Activated B cell treated with CpG ODN at 0.5 μM for 24 hours (primary cell): ENCODE results near the gene FGF12. TPM values are rescaled to one million over a fixed set of nuclear protein-coding genes. Genes with fewer than 3 reads are reported as not detected.

ENCODE experiments used
- ATAC-seq: fragments of 200-7000 bp; cut with Tn5 transposase; one replicate; pipeline ENCODE4 v1.10.0; 2021; ENCODE audit warnings: low read depth, mild to moderate bottlenecking, moderate library complexity
- CTCF ChIA-PET: fragments of 350-600 bp; sonication (Branson Sonifier 250); formaldehyde crosslinking; loops from one replicate; lab custom pipeline; 2021; ENCODE audit warnings: antibody characterized with exemption; lab: Charles Lee
- POLR2A ChIA-PET: fragments of 350-600 bp; sonication (Branson Sonifier 250); formaldehyde crosslinking; loops from one replicate; lab custom pipeline; 2021; ENCODE audit warnings: antibody characterized with exemption; lab: Charles Lee
- DNase-seq: peaks from one replicate; pipeline ENCODE4 v3.0.0; 2022
- H3K27ac Mint-ChIP-seq: one replicate; pipeline ENCODE4 v1.8.0; 2020; ENCODE audit warnings: mixed read lengths
- H3K27me3 Mint-ChIP-seq: one replicate; pipeline ENCODE4 v1.8.0; 2021; ENCODE audit warnings: mixed read lengths
- H3K36me3 Mint-ChIP-seq: one replicate; pipeline ENCODE4 v1.8.0; 2021; ENCODE audit warnings: low read depth, mixed read lengths
- H3K4me1 Mint-ChIP-seq: one replicate; pipeline ENCODE4 v1.8.0; 2021; ENCODE audit warnings: mixed read lengths
- H3K4me3 Mint-ChIP-seq: one replicate; pipeline ENCODE4 v1.8.0; 2020; ENCODE audit warnings: mild to moderate bottlenecking, mixed read lengths
- H3K9me3 Mint-ChIP-seq: one replicate; pipeline ENCODE4 v1.8.0; 2020; ENCODE audit warnings: mixed read lengths
- CTCF ChIP-seq: fragments of 200-600 bp; IDR thresholded peaks from one replicate; pipeline ENCODE4 v1.8.0; 2022; ENCODE audit warnings: antibody characterized with exemption, mild to moderate bottlenecking
- intact Hi-C: fragments of 100-400 bp; cut with micrococcal nuclease; formaldehyde crosslinking; loops from one replicate; pipeline ENCODE4 v1.15.1; 2024
- total RNA-seq: library from RNA; stranded (reverse); gene quantifications from 2 replicates; pipeline ENCODE4 v1.2.3, GENCODE V29; 2022

The FGF12 gene
- total RNA-seq, 1 donor from 2014 or later, result not detected

- no peak for TF ChIP-seq CTCF
- no peaks in the 10 kb centered on the region for H3K4me1 Mint-ChIP-seq
- DNase-seq, result no peak
- no peak overlapping the region for H3K4me3 Mint-ChIP-seq
- ATAC-seq, result no peak
- ChIA-PET POLR2A (no interaction called here), CTCF (no interaction called here)
- H3K27ac Mint-ChIP-seq, result no peak overlapping the region
- peaks cover 4% of the 10 kb centered on the region for H3K27me3 Mint-ChIP-seq
- no peaks in the 10 kb centered on the region for H3K36me3 Mint-ChIP-seq
- intact Hi-C loops, result no loop called here
- H3K9me3 Mint-ChIP-seq, result no peaks in the 10 kb centered on the region
Observed at GRCh38 chr3:192366916-192367315, 360.4 kb downstream of the FGF12 start.

DNA sequence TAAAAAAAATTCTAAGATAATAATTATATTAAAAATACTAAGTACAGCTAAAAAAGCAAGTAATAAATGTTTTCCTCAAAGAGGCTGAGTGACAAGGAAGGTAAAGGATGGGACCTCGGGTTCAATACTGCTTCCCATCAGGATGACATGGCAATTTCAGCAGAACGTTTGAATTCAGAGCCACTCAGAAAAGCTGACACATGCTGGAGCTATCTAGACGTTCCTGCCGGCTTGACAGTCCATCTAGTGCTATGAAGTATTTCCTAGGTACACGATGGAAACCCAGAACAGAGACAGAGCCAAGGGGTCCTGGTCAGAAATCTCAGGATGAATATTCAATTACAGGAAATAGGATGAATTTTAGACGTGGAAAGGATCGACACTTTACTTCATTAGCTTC is 361.8 kb downstream of the FGF12 start:
- Mint-ChIP-seq H3K9me3 (no peaks in the 10 kb centered on the region), H3K27ac (no peak overlapping the region), H3K4me1 (no peaks in the 10 kb centered on the region), H3K4me3 (no peak overlapping the region), H3K27me3 (peaks cover 4% of the 10 kb centered on the region), H3K36me3 (no peaks in the 10 kb centered on the region)
- no peak for ATAC-seq
- CTCF ChIA-PET, result no interaction called here
- DNase-seq, result no peak
- POLR2A ChIA-PET, result no interaction called here
- TF ChIP-seq CTCF, result no peak
- intact Hi-C loops, result no loop called here

DNA sequence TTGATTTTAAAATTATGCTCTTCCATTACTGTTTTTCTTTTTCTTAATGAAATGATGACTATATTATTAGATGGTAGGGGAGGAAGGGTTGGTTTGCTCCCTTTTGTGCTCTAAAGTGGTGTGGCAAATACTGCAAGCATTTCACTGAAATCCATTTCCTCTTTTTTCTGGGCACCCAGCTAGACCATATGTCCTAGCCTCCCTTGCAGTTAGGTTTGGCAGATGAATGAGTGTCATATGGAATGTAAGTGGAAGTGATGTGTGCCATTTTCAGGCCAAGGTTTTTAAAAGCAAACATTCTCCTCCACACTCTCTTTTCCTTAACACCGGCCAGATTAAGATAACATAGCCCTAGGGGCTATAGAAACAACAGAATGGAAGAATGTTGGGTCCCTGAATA is 363.0 kb downstream of the FGF12 start:
- no peak for DNase-seq
- H3K27me3 Mint-ChIP-seq, result peaks cover 4% of the 10 kb centered on the region
- intact Hi-C loops, result no loop called here
- no peak for ATAC-seq
- no peaks in the 10 kb centered on the region for H3K4me1 Mint-ChIP-seq
- H3K27ac Mint-ChIP-seq, result no peak overlapping the region
- H3K4me3 Mint-ChIP-seq, result no peak overlapping the region
- no peaks in the 10 kb centered on the region for H3K36me3 Mint-ChIP-seq
- ChIA-PET CTCF (no interaction called here), POLR2A (no interaction called here)
- no peaks in the 10 kb centered on the region for H3K9me3 Mint-ChIP-seq
- TF ChIP-seq CTCF, result no peak

DNA sequence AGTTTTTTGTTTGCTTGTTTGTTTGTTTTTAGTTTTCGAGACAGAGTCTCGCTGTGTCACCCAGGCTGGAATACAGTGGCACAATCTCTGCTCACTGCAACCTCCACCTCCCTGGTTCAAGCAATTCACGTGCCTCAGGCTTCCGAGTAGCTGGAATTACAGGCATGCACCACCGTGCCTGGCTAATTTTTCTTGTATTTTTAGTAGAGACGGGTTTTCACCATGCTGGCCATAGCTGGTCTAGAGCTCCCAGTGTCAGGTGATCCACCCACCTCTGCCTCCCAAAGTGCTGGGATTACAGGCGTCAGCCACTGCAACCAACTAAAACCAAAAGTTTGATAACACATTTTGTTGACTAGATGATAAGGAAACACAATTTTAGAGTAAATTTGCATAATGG is 372.7 kb downstream of the FGF12 start:
- no peak overlapping the region for H3K4me3 Mint-ChIP-seq
- no peak for TF ChIP-seq CTCF
- H3K27ac Mint-ChIP-seq, result no peak overlapping the region
- POLR2A ChIA-PET, result no interaction called here
- H3K9me3 Mint-ChIP-seq, result no peaks in the 10 kb centered on the region
- no peaks in the 10 kb centered on the region for H3K27me3 Mint-ChIP-seq
- H3K36me3 Mint-ChIP-seq, result no peaks in the 10 kb centered on the region
- DNase-seq, result no peak
- CTCF ChIA-PET, result no interaction called here
- intact Hi-C loops, result no loop called here
- H3K4me1 Mint-ChIP-seq, result no peaks in the 10 kb centered on the region
- ATAC-seq, result no peak

GRCh38 chr3:192352142-192352541 is 375.2 kb downstream of the FGF12 start:
- DNase-seq, result no peak

More at GRCh38 chr3:192352142-192352541, 375.2 kb downstream of the FGF12 start:
- H3K4me3 Mint-ChIP-seq, result no peak overlapping the region
- TF ChIP-seq CTCF, result no peak
- ChIA-PET CTCF (no interaction called here), POLR2A (no interaction called here)
- no peak overlapping the region for H3K27ac Mint-ChIP-seq
- ATAC-seq, result no peak
- no peaks in the 10 kb centered on the region for H3K9me3 Mint-ChIP-seq
- no peaks in the 10 kb centered on the region for H3K36me3 Mint-ChIP-seq
- intact Hi-C loops, result no loop called here
- no peaks in the 10 kb centered on the region for H3K27me3 Mint-ChIP-seq
- H3K4me1 Mint-ChIP-seq, result no peaks in the 10 kb centered on the region
